GM18868 (cell line): ENCODE data around the gene SCCPDH.
"Not testable (repeated sequence)": the region's sequence is repeated elsewhere in the genome, so short reads cannot be mapped to it uniquely, and the experiment has no call there.

Source experiments
- ATAC-seq: cut with Tn5 transposase; IDR thresholded peaks from one replicate; pipeline ENCODE4 v1.9.1; 2021; ENCODE audit warnings: mild to moderate bottlenecking, moderate library complexity; ENCODE audit not compliant: unreplicated experiment

The SCCPDH gene

GRCh38 chr1:246724016-246724730 is at the start of gene SCCPDH:
SCCPDH (plus strand) TSS chr1:246724409; CDS start chr1:246724423, 14 bp downstream.
- peak; percentile 96 for ATAC-seq

- no peak for ATAC-seq
These were observed 46.4 kb upstream of the SCCPDH start for GRCh38 chr1:246677842-246678241.

- ATAC-seq, result no peak
These were observed 45.1 kb upstream of the SCCPDH start for GRCh38 chr1:246678816-246679793.

GRCh38 chr1:246679794-246680177 is 44.4 kb upstream of the SCCPDH start:
- no peak for ATAC-seq

- ATAC-seq, result no peak
These were observed 44.0 kb upstream of the SCCPDH start for GRCh38 chr1:246680190-246680589.

- ATAC-seq, result no peak
These were observed 43.5 kb upstream of the SCCPDH start for GRCh38 chr1:246680696-246681130.

GRCh38 chr1:246681900-246682895 is 42.0 kb upstream of the SCCPDH start:
- peak; percentile 47 for ATAC-seq

GRCh38 chr1:246683521-246683920 is 40.7 kb upstream of the SCCPDH start:
- ATAC-seq, result no peak

GRCh38 chr1:246687002-246687401 is 37.2 kb upstream of the SCCPDH start:
- ATAC-seq, result no peak

GRCh38 chr1:246689409-246690008 is 34.7 kb upstream of the SCCPDH start:
- ATAC-seq, result peak; percentile 96

- ATAC-seq, result no peak
These were observed 34.1 kb upstream of the SCCPDH start for GRCh38 chr1:246690100-246690499.

GRCh38 chr1:246691622-246692495 is 32.4 kb upstream of the SCCPDH start:
- no peak for ATAC-seq

GRCh38 chr1:246694213-246694895 is 29.9 kb upstream of the SCCPDH start:
- not testable (repeated sequence) for ATAC-seq

GRCh38 chr1:246695136-246695535 is 29.1 kb upstream of the SCCPDH start:
- ATAC-seq, result no peak

- ATAC-seq, result no peak
These were observed 28.5 kb upstream of the SCCPDH start for GRCh38 chr1:246695666-246696065.

- no peak for ATAC-seq
These were observed 25.6 kb upstream of the SCCPDH start for GRCh38 chr1:246698466-246699094.

GRCh38 chr1:246699095-246699735 is 25.0 kb upstream of the SCCPDH start:
- ATAC-seq, result peak; percentile 96

GRCh38 chr1:246703581-246703980 is 20.6 kb upstream of the SCCPDH start:
- ATAC-seq, result no peak
